Activated CD4-positive, alpha-beta T cell treated with anti-CD3 and anti-CD28 coated beads for 48 hours (primary cell): Measurements from ENCODE around the gene OAS3.
"Not testable (repeated sequence)": the region's sequence is repeated elsewhere in the genome, so short reads cannot be mapped to it uniquely, and the experiment has no call there.

Experiments used
- DNase-seq: peaks from one replicate; pipeline ENCODE4 v3.0.0-alpha.2; 2020

The OAS3 gene, protein sequence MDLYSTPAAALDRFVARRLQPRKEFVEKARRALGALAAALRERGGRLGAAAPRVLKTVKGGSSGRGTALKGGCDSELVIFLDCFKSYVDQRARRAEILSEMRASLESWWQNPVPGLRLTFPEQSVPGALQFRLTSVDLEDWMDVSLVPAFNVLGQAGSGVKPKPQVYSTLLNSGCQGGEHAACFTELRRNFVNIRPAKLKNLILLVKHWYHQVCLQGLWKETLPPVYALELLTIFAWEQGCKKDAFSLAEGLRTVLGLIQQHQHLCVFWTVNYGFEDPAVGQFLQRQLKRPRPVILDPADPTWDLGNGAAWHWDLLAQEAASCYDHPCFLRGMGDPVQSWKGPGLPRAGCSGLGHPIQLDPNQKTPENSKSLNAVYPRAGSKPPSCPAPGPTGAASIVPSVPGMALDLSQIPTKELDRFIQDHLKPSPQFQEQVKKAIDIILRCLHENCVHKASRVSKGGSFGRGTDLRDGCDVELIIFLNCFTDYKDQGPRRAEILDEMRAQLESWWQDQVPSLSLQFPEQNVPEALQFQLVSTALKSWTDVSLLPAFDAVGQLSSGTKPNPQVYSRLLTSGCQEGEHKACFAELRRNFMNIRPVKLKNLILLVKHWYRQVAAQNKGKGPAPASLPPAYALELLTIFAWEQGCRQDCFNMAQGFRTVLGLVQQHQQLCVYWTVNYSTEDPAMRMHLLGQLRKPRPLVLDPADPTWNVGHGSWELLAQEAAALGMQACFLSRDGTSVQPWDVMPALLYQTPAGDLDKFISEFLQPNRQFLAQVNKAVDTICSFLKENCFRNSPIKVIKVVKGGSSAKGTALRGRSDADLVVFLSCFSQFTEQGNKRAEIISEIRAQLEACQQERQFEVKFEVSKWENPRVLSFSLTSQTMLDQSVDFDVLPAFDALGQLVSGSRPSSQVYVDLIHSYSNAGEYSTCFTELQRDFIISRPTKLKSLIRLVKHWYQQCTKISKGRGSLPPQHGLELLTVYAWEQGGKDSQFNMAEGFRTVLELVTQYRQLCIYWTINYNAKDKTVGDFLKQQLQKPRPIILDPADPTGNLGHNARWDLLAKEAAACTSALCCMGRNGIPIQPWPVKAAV

DNA sequence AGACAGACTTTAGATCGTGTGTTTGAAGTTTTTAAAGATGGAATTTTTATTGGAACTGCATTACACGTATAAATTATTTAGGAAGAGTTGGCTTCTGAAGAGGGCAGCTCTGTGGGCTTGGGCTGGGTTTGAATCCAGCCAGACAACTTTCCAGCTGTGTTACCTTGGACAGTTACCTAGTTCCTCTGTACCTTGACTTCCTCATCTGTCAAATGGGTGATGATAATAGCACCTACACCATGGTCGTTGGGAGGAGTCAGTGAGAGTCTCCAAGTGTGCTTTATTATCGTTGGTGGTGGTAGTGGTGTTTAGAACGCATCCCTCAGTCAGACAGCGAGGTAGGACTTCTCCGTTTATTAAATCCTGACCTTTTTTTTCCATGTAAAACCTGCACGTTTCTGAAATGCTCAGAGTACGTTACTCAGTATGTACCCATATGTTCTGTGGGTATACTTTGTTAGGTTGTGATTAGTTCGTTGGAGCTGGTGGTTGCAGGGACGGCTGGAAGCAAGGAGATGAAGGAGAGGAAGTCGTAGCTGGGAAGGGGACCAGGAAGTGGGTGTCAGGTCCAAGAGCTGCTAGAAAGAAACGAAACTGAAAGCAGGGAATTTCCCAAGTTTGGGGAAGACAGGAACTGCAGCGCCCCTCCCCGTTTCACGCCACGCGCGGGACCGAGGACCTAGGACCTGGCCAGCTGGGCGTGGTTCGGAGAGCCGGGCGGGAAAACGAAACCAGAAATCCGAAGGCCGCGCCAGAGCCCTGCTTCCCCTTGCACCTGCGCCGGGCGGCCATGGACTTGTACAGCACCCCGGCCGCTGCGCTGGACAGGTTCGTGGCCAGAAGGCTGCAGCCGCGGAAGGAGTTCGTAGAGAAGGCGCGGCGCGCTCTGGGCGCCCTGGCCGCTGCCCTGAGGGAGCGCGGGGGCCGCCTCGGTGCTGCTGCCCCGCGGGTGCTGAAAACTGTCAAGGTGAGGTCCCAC, at the start of gene OAS3:
OAS3 (plus strand) TSS at position 734 of the 979 bp plus-strand sequence; CDS start at position 791, 57 bp downstream.
- DNase-seq: peak; percentile 63

DNA sequence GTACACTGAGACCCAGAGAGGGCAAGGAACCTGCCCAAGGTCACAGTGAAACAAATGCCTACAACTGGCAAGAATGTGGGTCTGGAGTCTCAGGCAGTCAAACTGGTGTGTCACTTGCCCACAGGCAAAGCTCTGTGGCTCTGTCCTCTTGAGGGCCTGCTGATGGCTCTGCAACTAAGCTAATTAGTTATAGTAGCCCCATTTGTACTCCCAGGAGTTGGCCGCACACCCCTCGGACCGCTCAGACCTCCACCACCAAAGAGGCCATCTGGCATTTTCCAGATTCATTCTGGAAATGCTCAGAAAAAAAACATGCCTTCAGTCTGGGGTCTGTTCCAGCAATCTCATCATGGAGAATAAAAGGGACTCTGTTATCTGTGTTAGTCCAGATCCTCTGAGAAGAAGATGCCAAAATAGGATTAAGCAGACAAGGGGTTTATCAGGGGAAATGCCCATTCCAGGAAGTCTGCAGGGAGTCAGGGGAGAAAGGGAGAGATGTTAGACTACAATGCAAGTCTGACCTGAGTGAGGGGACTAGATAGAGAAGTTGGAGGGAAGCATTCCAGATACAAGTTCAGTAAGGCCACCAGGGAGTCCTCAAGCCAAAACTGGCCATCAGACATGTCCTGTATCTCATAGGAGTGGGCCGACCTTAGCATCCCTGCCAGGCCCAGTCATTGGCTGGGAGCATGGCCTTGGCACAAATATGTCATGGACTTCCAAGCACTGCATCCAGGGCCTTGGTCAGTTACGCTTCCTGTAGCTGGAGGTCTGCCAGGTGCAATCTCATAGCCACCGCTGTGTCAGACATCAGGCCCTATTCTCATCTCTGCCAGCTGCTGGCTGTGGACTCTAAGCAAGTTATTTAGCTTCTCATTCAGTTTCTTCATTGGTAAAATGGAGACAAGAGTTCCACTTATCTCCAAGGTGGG, 46.9 kb upstream of the OAS3 start:
- no peak for DNase-seq

DNA sequence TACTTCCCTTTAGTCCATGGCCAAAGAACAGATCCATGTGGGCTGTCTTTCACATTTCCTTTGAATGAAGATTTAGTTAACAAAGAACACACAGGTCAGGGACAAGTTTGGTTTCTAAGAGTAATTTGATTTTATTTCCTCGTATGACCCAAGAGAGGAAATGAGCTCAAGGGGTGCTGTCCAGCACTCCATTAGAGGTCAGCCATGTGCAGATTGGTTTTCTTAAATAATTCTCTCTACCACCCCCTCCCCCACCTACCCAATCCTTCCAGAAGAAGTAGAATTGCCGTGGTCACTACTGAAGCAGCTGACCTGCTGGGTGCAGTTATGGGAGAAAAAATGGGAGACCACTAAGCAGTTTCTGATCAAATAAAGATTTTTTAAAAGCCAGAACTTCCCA, 45.4 kb upstream of the OAS3 start:
- DNase-seq: no peak

GRCh38 chr12:112894128-112894527, 44.1 kb upstream of the OAS3 start:
- DNase-seq: no peak

GRCh38 chr12:112898380-112898779, 39.9 kb upstream of the OAS3 start:
- DNase-seq: no peak

DNA sequence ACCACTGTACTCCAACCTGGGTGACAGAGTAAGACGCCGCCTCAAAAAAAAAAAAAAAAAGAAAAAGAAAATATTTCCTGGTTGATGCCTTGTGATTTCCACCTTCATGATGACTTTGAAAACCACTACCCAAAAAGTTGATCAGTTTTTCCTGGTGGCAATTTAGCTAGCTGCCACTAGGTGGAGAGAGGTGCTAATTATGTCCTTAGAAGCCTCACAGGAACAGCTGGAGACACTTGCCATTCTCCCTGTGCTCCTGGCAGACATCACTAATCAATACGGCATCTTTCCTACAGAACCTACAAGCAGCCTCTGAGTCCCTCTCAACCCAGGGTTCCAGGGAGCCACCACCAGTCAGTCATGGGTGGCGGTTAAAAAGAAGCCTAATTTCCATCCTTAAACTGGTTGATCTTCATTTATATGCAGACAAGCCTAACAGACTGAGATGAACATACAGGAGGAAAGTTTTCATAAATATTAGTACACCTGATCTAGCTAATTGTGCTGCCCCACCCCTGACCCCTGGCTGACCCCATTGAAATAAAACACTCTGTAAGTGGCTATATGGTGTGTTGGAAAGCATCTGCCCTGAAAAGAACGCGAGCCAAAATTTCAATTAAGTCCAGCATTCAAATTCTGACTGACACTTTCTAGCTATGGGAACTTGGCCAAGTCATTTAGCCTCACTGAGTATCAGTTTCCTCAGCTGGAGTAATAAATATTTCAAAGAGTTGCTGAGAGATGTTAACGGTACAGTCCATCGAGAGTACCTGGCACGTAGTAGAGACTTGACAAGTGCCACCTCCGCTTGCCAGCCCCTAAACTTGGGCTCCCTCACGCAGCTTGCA, 37.8 kb upstream of the OAS3 start:
- peak; percentile 54 for DNase-seq

- no peak for DNase-seq
These were observed 37.0 kb upstream of the OAS3 start for GRCh38 chr12:112901271-112901670.

DNA sequence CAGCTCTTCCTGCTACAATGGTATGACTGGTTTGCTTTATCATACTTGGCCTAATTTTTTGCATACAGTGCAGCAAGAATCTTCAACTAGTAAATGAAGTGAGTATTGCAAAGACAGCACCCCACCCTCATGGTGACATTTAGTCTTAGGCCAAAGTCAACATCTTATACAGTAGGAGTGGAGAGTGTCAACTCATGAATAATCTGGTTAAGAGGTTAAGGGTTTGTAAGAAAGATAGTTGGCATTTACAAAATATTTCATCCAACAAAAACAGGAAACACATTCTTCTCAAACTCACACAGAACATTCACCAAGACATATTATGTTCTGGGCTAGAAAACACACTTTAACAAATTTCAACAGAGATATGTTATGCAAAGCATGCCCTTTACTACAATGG, 33.7 kb upstream of the OAS3 start:
- DNase-seq: no peak

DNA sequence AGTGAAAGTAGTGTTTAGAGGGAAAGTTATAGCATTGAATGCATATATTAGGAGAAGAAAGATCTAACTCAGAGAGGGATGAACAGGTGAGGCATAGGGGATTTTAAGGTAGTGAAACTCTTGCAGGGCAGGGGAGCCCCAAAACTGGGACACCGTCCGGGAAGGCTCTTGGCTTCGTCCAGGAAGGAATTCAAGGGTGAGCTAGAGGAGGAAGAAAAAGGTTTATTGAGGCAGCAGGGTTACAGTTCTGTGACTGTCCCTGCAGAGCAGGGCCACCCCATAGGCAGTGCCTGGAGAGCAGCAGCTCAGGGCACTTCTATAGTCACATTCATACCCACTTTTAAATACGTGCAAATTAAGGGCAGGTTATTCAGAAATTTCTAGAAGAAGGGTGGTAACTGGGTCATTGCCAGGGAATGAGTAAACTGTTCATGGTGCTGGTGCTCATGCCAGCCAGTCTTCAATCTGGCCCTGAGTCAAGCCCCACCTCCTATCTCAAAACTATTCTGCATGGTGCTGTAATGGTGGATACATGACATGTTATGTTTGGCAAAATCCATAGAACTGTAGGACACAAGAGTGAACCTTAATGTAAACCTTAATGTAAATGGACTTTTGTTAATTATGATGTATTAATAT, 32.7 kb upstream of the OAS3 start:
- DNase-seq: no peak

DNA sequence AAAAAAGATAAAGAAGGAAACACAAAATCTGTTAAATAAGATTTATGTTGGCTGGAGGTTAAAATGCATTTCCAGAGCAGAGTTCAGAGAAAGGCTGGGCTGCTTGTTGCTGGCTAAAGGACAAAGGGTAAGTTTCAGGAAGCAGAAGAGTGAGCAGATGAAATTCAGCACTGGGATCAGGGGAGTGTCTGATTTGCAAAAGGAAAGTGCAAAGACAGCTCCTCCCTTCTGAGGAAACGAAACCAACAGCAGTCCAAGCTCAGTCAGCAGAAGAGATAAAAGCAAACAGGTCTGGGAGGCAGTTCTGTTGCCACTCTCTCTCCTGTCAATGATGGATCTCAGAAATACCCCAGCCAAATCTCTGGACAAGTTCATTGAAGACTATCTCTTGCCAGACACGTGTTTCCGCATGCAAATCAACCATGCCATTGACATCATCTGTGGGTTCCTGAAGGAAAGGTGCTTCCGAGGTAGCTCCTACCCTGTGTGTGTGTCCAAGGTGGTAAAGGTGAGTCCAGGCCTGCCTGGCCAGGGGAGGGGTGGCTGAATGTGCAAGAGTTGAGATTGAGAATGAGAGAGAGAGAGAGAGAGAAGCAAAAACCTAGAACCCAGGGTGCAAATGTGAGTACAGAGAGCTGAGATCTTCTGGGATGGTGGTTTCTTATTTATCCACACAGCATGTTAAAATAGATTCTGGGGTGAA, 31.4 kb upstream of the OAS3 start, which contains the start of gene OAS1:
OAS1 (plus strand) TSS at position 251 of the 703 bp plus-strand sequence; CDS start at position 329, 78 bp downstream.
- peak; percentile 38 for DNase-seq

- DNase-seq: no peak
These were observed 30.7 kb upstream of the OAS3 start for GRCh38 chr12:112907415-112908157.

DNA sequence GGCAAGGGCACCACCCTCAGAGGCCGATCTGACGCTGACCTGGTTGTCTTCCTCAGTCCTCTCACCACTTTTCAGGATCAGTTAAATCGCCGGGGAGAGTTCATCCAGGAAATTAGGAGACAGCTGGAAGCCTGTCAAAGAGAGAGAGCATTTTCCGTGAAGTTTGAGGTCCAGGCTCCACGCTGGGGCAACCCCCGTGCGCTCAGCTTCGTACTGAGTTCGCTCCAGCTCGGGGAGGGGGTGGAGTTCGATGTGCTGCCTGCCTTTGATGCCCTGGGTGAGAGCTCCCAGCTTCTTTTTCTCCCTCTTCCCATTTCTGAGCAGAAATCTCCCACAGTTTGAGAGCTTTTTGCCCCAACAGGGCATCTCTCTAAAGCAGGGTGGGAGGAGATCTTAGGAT, 29.7 kb upstream of the OAS3 start:
- peak; percentile 33 for DNase-seq

DNA sequence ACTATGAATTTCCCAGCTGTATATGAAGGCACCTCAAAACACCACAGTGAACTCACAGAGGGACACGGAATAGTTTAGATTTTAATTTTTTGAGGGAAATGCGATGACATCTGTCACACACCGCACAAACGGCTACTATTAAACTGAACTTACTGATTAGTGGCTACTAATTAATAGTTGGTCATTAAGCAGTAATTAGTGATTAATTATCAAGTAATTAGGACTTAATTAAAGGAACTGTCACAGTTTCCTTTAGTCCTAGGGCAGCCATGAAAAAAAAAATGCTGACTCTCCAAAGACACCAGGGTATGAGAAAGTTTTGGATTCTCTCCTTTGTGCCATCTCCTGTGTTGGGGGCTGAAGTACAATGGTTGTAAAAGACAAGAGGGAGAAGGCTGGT, 28.6 kb upstream of the OAS3 start:
- no peak for DNase-seq

GRCh38 chr12:112913038-112913688, 25.1 kb upstream of the OAS3 start:
- DNase-seq: no peak

DNA sequence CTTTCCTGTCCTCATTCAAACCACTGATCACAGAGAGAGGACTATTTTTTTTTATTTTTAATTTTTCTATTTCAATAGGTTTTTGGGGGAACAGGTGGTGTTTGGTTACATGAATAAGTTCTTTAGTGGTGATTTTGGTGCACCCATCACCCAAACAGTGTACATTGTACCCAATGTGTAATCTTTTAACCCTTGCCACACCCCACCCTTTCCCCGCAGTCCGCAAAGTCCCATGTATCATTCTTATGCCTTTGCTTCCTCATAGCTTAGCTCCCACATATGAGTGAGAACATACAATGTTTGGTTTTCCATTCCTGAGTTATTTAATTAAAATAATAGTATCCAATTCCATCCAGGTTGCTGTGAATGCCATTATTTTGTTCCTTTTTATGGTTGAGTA, 24.4 kb upstream of the OAS3 start:
- not testable (repeated sequence) for DNase-seq

DNA sequence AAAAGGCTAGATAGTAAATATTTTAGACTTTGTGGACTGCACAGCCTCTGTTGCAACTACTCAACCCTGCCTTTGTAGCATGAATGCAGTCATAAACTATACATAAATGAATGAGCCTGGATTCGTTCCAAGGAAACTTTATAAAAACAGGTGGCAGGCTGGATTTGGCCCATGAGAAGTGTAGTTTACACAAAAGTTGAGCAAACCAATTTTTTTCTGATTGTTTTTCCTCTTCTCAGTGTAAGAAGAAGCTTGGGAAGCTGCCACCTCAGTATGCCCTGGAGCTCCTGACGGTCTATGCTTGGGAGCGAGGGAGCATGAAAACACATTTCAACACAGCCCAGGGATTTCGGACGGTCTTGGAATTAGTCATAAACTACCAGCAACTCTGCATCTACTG, 22.0 kb upstream of the OAS3 start:
- DNase-seq: no peak

DNA sequence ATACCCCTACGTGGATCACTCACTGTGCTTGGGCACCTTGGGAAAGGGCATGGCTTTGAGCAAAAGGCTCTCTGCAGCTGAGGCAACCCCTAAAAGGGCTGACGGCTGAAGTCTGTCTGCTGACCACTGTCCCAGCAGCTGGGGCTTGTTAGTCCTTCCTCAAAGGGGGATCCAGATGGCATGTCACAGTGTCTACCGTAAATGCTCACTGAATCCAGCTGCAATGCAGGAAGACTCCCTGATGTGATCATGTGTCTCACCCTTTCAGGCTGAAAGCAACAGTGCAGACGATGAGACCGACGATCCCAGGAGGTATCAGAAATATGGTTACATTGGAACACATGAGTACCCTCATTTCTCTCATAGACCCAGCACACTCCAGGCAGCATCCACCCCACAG, 19.2 kb upstream of the OAS3 start:
- DNase-seq: no peak

DNA sequence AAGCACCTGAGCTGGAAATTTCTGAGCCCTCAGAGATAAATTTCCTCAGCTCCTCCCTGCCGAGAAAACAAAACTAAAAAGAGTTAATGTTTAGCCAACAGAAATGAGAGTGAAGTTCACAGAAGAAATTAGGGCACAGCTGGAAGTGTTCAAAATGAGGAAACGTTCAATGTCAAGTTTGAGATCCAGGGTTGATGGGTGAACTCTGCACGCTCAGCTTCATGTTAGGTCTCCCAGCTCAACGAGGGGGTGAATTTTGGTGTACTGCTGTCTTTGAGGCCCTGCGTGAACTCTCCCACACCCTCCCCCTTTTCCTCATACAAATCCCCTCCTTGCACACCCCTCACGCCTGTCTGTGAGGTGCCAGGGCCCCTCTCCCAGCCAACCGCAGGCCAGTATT, 13.3 kb upstream of the OAS3 start:
- DNase-seq: no peak
